ENCODE measurements around the gene PLA2G3. TPM values are rescaled to one million over a fixed set of nuclear protein-coding genes. Genes with fewer than 3 reads are reported as not detected.

PLA2G3 gene
- total and polyA plus RNA-seq, 2 experiments from 2014 or later = not detected

DNA sequence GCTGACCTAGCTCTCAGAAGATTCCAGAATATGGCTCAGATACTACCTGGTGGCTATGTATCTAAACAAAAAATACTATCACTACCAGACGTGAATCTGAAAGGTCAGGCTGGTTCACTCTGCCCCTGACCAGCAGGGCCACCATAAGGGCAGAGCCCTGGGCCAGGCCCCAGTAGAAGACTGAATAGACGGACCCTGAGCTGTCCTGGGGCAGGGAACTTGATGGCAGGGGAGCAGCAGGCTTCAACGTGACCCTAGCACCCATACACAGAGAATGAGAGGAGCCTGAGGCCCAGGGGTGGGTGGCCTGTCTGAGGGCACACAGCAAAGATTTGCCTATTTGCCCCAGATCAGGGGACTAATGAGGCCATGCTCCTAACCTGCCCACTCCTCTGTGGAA is 13.0 kb upstream of the PLA2G3 start:
- Histone ChIP-seq H3K36me3 (ENCODE audit: low read depth) (no peaks in the 10 kb centered on the region), H3K4me3 (no peak overlapping the region), H3F3A (ENCODE audit: insufficient read depth) (peaks cover 6% of the 10 kb centered on the region; the same call in 1 of the 2 replicates), H3K4me1 (ENCODE audit: insufficient read depth) (peaks cover 10% of the 10 kb centered on the region), H4K20me1 (ENCODE audit: insufficient read depth) (no peaks in the 10 kb centered on the region), H3K4me2 (ENCODE audit: unreplicated experiment) (no peak overlapping the region), H3K9ac (no peak overlapping the region), H3K79me2 (ENCODE audit: insufficient read depth) (no peaks in the 10 kb centered on the region), H3K27ac (no peak overlapping the region), H2AFZ (no peak overlapping the region), H3K27me3 (replicated peaks; ENCODE audit: insufficient read depth) (no peaks in the 10 kb centered on the region), H3K9me3 (ENCODE audit: low read depth) (no peaks in the 10 kb centered on the region), H3K9me2 (ENCODE audit: insufficient read depth) (no peaks in the 10 kb centered on the region)
- in situ Hi-C loops (cut with MboI) = no loop called here
- no peak for DNase-seq
- TF ChIP-seq EZH2 (IDR thresholded peaks at IDR 0.05; ENCODE audit: insufficient read depth, poor library complexity, severe bottlenecking) (no peak), EZH2phosphoT487 (IDR thresholded peaks at IDR 0.05; ENCODE audit: insufficient read depth, low read depth) (no peak)
- WGBS, 2 experiments (ENCODE audit: low coverage in 1 of 2, low lambda C conversion rate in 2 of 2, missing lambda C conversion rate in 2 of 2) = 69 to 87% methylated on average over 3 of the region's 3 CpGs

DNA sequence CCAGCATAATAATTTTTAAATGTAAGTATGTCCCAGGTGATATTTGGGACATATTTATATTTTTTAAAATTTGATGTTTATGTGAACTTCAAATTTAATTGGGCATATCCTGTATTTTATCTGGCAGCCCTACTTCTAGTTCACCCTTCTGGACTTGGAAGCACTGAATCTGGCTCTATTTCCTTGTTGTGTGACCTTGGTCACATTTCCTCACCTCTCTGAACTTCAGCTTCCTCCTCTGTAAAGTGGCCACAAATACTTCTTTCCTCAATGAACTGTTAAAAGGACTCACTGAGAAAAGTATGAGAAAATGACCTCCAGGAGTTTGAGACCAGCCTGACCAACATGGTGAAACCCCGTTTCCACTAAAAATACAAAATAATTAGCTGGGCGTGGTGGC is 11.6 kb upstream of the PLA2G3 start:
- no peak for TF ChIP-seq EZH2 (IDR thresholded peaks at IDR 0.05; ENCODE audit: insufficient read depth, poor library complexity, severe bottlenecking)
- H3F3A ChIP-seq (ENCODE audit: insufficient read depth) = peaks cover 6% of the 10 kb centered on the region; the same call in 1 of the 2 replicates
- no peak overlapping the region for H3K4me2 ChIP-seq (ENCODE audit: unreplicated experiment)
- no peaks in the 10 kb centered on the region for H4K20me1 ChIP-seq (ENCODE audit: insufficient read depth)
- no peaks in the 10 kb centered on the region for H3K9me2 ChIP-seq (ENCODE audit: insufficient read depth)
- no peaks in the 10 kb centered on the region for H3K36me3 ChIP-seq (ENCODE audit: low read depth)
- H2AFZ ChIP-seq = no peak overlapping the region
- H3K4me1 ChIP-seq (ENCODE audit: insufficient read depth) = peaks cover 10% of the 10 kb centered on the region
- peaks cover 4% of the 10 kb centered on the region for H3K9me3 ChIP-seq (ENCODE audit: low read depth)
- H3K27me3 ChIP-seq (replicated peaks; ENCODE audit: insufficient read depth) = no peaks in the 10 kb centered on the region
- in situ Hi-C loops (cut with MboI) = no loop called here
- no peaks in the 10 kb centered on the region for H3K79me2 ChIP-seq (ENCODE audit: insufficient read depth)
- no peak overlapping the region for H3K9ac ChIP-seq
- DNase-seq = no peak
- H3K27ac ChIP-seq = no peak overlapping the region
- H3K4me3 ChIP-seq = no peak overlapping the region
- WGBS, 2 experiments (ENCODE audit: low coverage in 1 of 2, low lambda C conversion rate in 2 of 2, missing lambda C conversion rate in 2 of 2) = 79 to 94% methylated on average over 2 of the region's 2 CpGs

DNA sequence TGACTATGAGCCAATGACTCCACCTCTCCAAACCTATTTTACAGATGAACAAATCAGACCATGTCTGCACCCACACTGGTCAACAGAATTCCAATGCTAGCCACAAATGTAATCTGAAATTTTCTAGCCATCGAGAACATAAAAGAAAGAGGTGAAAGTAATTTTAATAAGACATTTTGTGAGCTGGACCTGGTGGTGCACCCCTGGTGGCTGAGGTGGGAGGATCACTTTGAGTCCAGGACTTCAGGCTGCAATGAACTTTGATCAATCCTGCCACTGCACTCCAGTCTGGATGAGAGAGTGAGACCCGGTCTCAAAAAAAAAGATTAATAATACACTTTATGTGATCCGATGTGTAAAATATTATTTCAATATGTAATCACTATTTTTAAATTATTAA is 10.3 kb upstream of the PLA2G3 start:
- Histone ChIP-seq H3K9me3 (ENCODE audit: low read depth) (peaks cover 8% of the 10 kb centered on the region), H3K27ac (no peak overlapping the region), H3K4me3 (no peak overlapping the region), H3K27me3 (replicated peaks; ENCODE audit: insufficient read depth) (no peaks in the 10 kb centered on the region), H3K36me3 (ENCODE audit: low read depth) (no peaks in the 10 kb centered on the region), H3K4me2 (ENCODE audit: unreplicated experiment) (no peak overlapping the region), H4K20me1 (ENCODE audit: insufficient read depth) (no peaks in the 10 kb centered on the region), H3K4me1 (ENCODE audit: insufficient read depth) (peaks cover 7% of the 10 kb centered on the region), H3K9ac (no peak overlapping the region), H3F3A (ENCODE audit: insufficient read depth) (peaks cover 6% of the 10 kb centered on the region; the same call in 1 of the 2 replicates), H2AFZ (no peak overlapping the region), H3K9me2 (ENCODE audit: insufficient read depth) (no peaks in the 10 kb centered on the region), H3K79me2 (ENCODE audit: insufficient read depth) (no peaks in the 10 kb centered on the region)
- TF ChIP-seq EZH2 (IDR thresholded peaks at IDR 0.05; ENCODE audit: insufficient read depth, poor library complexity, severe bottlenecking) (no peak), EZH2phosphoT487 (IDR thresholded peaks at IDR 0.05; ENCODE audit: insufficient read depth, low read depth) (no peak)
- peak; percentile 30 for DNase-seq
- in situ Hi-C loops (cut with MboI) = no loop called here
- 48 to 49% methylated on average over 3 of the region's 3 CpGs for WGBS, 2 experiments (ENCODE audit: low coverage in 1 of 2, low lambda C conversion rate in 2 of 2, missing lambda C conversion rate in 2 of 2)

DNA sequence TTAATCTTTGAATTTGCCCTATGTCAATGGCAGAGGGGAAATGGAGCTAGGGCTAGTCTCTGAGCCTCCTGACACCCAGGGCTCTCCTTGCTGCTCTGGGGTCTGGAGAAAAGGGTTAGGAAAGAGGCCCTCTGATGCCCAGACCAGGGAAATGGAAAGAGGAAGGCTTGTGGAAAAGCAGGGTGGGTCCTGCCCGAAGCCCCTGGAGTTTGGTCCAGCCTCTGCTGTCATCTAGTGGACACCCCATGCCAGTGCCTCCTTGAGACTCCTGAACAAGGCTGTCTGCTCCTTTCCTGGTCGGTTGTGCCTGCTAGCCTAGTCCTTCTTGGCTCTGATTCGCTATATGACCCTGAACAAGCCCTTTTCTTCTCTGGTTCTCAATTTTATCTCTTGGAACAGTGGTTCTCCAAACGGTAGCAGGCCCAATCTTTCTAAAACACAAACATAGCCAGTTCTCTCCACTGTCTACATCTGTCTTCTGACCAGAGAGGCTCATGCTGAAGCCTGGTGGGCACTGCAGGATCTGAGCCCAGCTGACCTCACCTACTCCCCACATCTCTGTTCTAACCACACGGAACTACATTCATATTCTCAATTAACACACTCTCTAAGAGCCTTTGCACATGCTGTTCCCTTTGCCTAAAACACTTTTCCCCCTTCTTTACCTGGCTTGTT is 8.8 kb upstream of the PLA2G3 start:
- Histone ChIP-seq H4K20me1 (ENCODE audit: insufficient read depth) (no peaks in the 10 kb centered on the region), H3K9me3 (ENCODE audit: low read depth) (peaks cover 8% of the 10 kb centered on the region), H3K79me2 (ENCODE audit: insufficient read depth) (no peaks in the 10 kb centered on the region), H3K4me2 (ENCODE audit: unreplicated experiment) (no peak overlapping the region), H3K4me3 (no peak overlapping the region), H2AFZ (peak overlapping the region; percentile 72), H3K4me1 (ENCODE audit: insufficient read depth) (no peaks in the 10 kb centered on the region), H3K27ac (no peak overlapping the region), H3K27me3 (replicated peaks; ENCODE audit: insufficient read depth) (no peaks in the 10 kb centered on the region), H3K9me2 (ENCODE audit: insufficient read depth) (no peaks in the 10 kb centered on the region), H3K36me3 (ENCODE audit: low read depth) (no peaks in the 10 kb centered on the region), H3K9ac (0 out of 2 replicates have a peak overlapping the region, but pooled peaks have one; percentile 8), H3F3A (ENCODE audit: insufficient read depth) (no peaks in the 10 kb centered on the region)
- 6 to 7% methylated on average over 5 of the region's 5 CpGs for WGBS, 2 experiments (ENCODE audit: low coverage in 1 of 2, low lambda C conversion rate in 2 of 2, missing lambda C conversion rate in 2 of 2)
- peak; percentile 78 for DNase-seq
- in situ Hi-C loops (cut with MboI) = no loop called here
- TF ChIP-seq EZH2 (IDR thresholded peaks at IDR 0.05; ENCODE audit: insufficient read depth, poor library complexity, severe bottlenecking) (no peak), EZH2phosphoT487 (IDR thresholded peaks at IDR 0.05; ENCODE audit: insufficient read depth, low read depth) (no peak)
